CD4-positive, alpha-beta T cell treated with Interleukin-15 for 4 hours (primary cell): ENCODE measurements around the gene FNDC7.
A peak's percentile ranks its signal among the peaks of the same experiment; 100 is the strongest.
"Not testable (repeated sequence)": the region's sequence is repeated elsewhere in the genome, so short reads cannot be mapped to it uniquely, and the experiment has no call there.

Experiments
- DNase-seq: peaks from one replicate; pipeline ENCODE4 v3.0.0-alpha.2; 2020; ENCODE audit warnings: low spot score

FNDC7 gene

GRCh38 chr1:108742253-108742652, 29.5 kb downstream of the FNDC7 start:
- DNase-seq = no peak

GRCh38 chr1:108745980-108746381, 33.3 kb downstream of the FNDC7 start:
- DNase-seq = no peak

GRCh38 chr1:108746382-108747170, 33.9 kb downstream of the FNDC7 start, which contains the start of gene STXBP3:
Gene STXBP3, plus strand, starts transcription at chr1:108746674. Its CDS starts 64 bp downstream, at chr1:108746738.
- DNase-seq = peak; percentile 99

- DNase-seq = peak; percentile 39
These were observed 34.6 kb downstream of the FNDC7 start for GRCh38 chr1:108747171-108747850.

GRCh38 chr1:108747898-108748297, 35.2 kb downstream of the FNDC7 start:
- DNase-seq = no peak

GRCh38 chr1:108749081-108749480, 36.4 kb downstream of the FNDC7 start:
- DNase-seq = no peak

- no peak for DNase-seq
These were observed 37.9 kb downstream of the FNDC7 start for GRCh38 chr1:108750476-108751181.

- no peak for DNase-seq
These were observed 40.7 kb downstream of the FNDC7 start for GRCh38 chr1:108753363-108753762.

- DNase-seq = no peak
These were observed 46.1 kb downstream of the FNDC7 start for GRCh38 chr1:108758796-108759195.

- DNase-seq = no peak
These were observed 54.4 kb downstream of the FNDC7 start for GRCh38 chr1:108767115-108767514.

GRCh38 chr1:108767708-108768107, 55.0 kb downstream of the FNDC7 start:
- no peak for DNase-seq

GRCh38 chr1:108777839-108778238, 65.1 kb downstream of the FNDC7 start:
- DNase-seq = no peak

GRCh38 chr1:108779455-108779854, 66.7 kb downstream of the FNDC7 start:
- DNase-seq = no peak

- DNase-seq = no peak
These were observed 68.3 kb downstream of the FNDC7 start for GRCh38 chr1:108780937-108781574.

- not testable (repeated sequence) for DNase-seq
These were observed 68.9 kb downstream of the FNDC7 start for GRCh38 chr1:108781575-108781944.

GRCh38 chr1:108785264-108785663, 72.6 kb downstream of the FNDC7 start:
- DNase-seq = no peak

GRCh38 chr1:108785880-108786279, 73.2 kb downstream of the FNDC7 start:
- DNase-seq = no peak

- DNase-seq = no peak
These were observed 79.1 kb downstream of the FNDC7 start for GRCh38 chr1:108791790-108792189.
